ENCODE data around the gene BLZF1.
"Not testable (repeated sequence)": the region's sequence is repeated elsewhere in the genome, so short reads cannot be mapped to it uniquely, and the experiment has no call there.

BLZF1 gene

GRCh38 chr1:169360415-169360814 lies 7.6 kb upstream of the BLZF1 start:
- DNase-seq (ENCODE audit: low spot score): no peak

GRCh38 chr1:169361281-169361680 lies 6.7 kb upstream of the BLZF1 start:
- no peak for DNase-seq (ENCODE audit: low spot score)

GRCh38 chr1:169363046-169363730 lies 4.8 kb upstream of the BLZF1 start:
- DNase-seq (ENCODE audit: low spot score): no peak

- no peak for DNase-seq (ENCODE audit: low spot score)
These were observed 3.0 kb upstream of the BLZF1 start for GRCh38 chr1:169364948-169365347.

GRCh38 chr1:169367096-169367685 lies 804 bp upstream of the BLZF1 start:
- no peak for DNase-seq (ENCODE audit: low spot score)

- peak; percentile 50 for DNase-seq (ENCODE audit: low spot score)
These were observed 393 bp downstream of the BLZF1 start for GRCh38 chr1:169368406-169368769.

- DNase-seq (ENCODE audit: low spot score): no peak
These were observed 3.4 kb downstream of the BLZF1 start for GRCh38 chr1:169371404-169371803.

GRCh38 chr1:169381162-169381561 lies 13.2 kb downstream of the BLZF1 start:
- no peak for DNase-seq (ENCODE audit: low spot score)

- DNase-seq (ENCODE audit: low spot score): no peak
These were observed 15.5 kb downstream of the BLZF1 start for GRCh38 chr1:169383449-169383848.

- DNase-seq (ENCODE audit: low spot score): no peak
These were observed 19.4 kb downstream of the BLZF1 start for GRCh38 chr1:169387399-169387798.

- no peak for DNase-seq (ENCODE audit: low spot score)
These were observed 22.3 kb downstream of the BLZF1 start for GRCh38 chr1:169390303-169390702.

- DNase-seq (ENCODE audit: low spot score): no peak
These were observed 24.4 kb downstream of the BLZF1 start for GRCh38 chr1:169392406-169392805.

GRCh38 chr1:169395955-169396354 lies 28.0 kb downstream of the BLZF1 start:
- no peak for DNase-seq (ENCODE audit: low spot score)

- not testable (repeated sequence) for DNase-seq (ENCODE audit: low spot score)
These were observed 34.6 kb downstream of the BLZF1 start for GRCh38 chr1:169402578-169402977.

- DNase-seq (ENCODE audit: low spot score): not testable (repeated sequence)
These were observed 40.3 kb downstream of the BLZF1 start for GRCh38 chr1:169408340-169408739.

- no peak for DNase-seq (ENCODE audit: low spot score)
These were observed 47.0 kb downstream of the BLZF1 start for GRCh38 chr1:169414952-169415351.

- no peak for DNase-seq (ENCODE audit: low spot score)
These were observed 53.3 kb downstream of the BLZF1 start for GRCh38 chr1:169421309-169421708.

- DNase-seq (ENCODE audit: low spot score): no peak
These were observed 58.2 kb downstream of the BLZF1 start for GRCh38 chr1:169426174-169426705.

- peak; percentile 70 for DNase-seq (ENCODE audit: low spot score)
These were observed 59.2 kb downstream of the BLZF1 start, which contains the start of gene CCDC181 for GRCh38 chr1:169427081-169427641. Gene CCDC181, minus strand, starts transcription at chr1:169427474. Its CDS starts 2,547 bp downstream, at chr1:169424927.

All from NAMALWA (cell line).